Osteocyte (in vitro differentiated cells): ENCODE data around the gene KCNJ3. TPM values are rescaled to one million over a fixed set of nuclear protein-coding genes. Genes with fewer than 3 reads are reported as not detected.
"Not testable (repeated sequence)": the region's sequence is repeated elsewhere in the genome, so short reads cannot be mapped to it uniquely, and the experiment has no call there.

ENCODE experiments used
- DNase-seq: peaks from one replicate; pipeline ENCODE4 v3.0.0; 2021; ENCODE audit warnings: mixed read lengths; ENCODE audit not compliant: unreplicated experiment; ENCODE audit errors: extremely low spot score
- H3K27ac Mint-ChIP-seq: one replicate; pipeline ENCODE4 v1.8.0; 2021; ENCODE audit warnings: mild to moderate bottlenecking, mixed read lengths; ENCODE audit not compliant: unreplicated experiment
- H3K27me3 Mint-ChIP-seq: one replicate; pipeline ENCODE4 v1.8.0; 2021; ENCODE audit warnings: mixed read lengths; ENCODE audit not compliant: unreplicated experiment
- H3K36me3 Mint-ChIP-seq: one replicate; pipeline ENCODE4 v1.8.0; 2021; ENCODE audit warnings: mixed read lengths; ENCODE audit not compliant: unreplicated experiment
- H3K4me1 Mint-ChIP-seq: one replicate; pipeline ENCODE4 v1.8.0; 2021; ENCODE audit warnings: mixed read lengths; ENCODE audit not compliant: unreplicated experiment
- H3K4me3 Mint-ChIP-seq: one replicate; pipeline ENCODE4 v1.8.0; 2021; ENCODE audit warnings: mild to moderate bottlenecking, moderate library complexity, mixed read lengths; ENCODE audit not compliant: unreplicated experiment
- H3K9me3 Mint-ChIP-seq: one replicate; pipeline ENCODE4 v1.8.0; 2021; ENCODE audit warnings: mixed read lengths; ENCODE audit not compliant: unreplicated experiment
- CTCF ChIP-seq: fragments of 200-600 bp; sonication (generic); IDR thresholded peaks from 2 replicates; pipeline ENCODE4 v1.5.0; 2021; ENCODE audit warnings: antibody characterized with exemption, mild to moderate bottlenecking, moderate library complexity
- total RNA-seq: library from RNA; stranded (reverse); gene quantifications from 2 replicates; pipeline ENCODE4 v1.2.1, GENCODE V29; 2021

KCNJ3 gene
- total RNA-seq, 1 donor from 2014 or later = not detected

- Mint-ChIP-seq H3K36me3 (no peaks in the 10 kb centered on the region), H3K27ac (no peak overlapping the region), H3K9me3 (no peaks in the 10 kb centered on the region), H3K4me1 (no peaks in the 10 kb centered on the region), H3K4me3 (no peak overlapping the region), H3K27me3 (peaks cover 2% of the 10 kb centered on the region)
- TF ChIP-seq CTCF = no peak
- DNase-seq = no peak
Observed at GRCh38 chr2:154855138-154855537, 156.6 kb downstream of the KCNJ3 start.

GRCh38 chr2:154867151-154867550, 168.7 kb downstream of the KCNJ3 start:
- H3K4me1 Mint-ChIP-seq, H3K9me3 Mint-ChIP-seq, H3K27ac Mint-ChIP-seq, DNase-seq, H3K36me3 Mint-ChIP-seq, H3K4me3 Mint-ChIP-seq, H3K27me3 Mint-ChIP-seq: not testable (repeated sequence)

GRCh38 chr2:154875999-154876398, 177.5 kb downstream of the KCNJ3 start:
- Mint-ChIP-seq H3K4me1 (no peaks in the 10 kb centered on the region), H3K36me3 (no peaks in the 10 kb centered on the region), H3K9me3 (no peaks in the 10 kb centered on the region), H3K4me3 (no peak overlapping the region), H3K27ac (no peak overlapping the region), H3K27me3 (no peaks in the 10 kb centered on the region)
- TF ChIP-seq CTCF = no peak
- DNase-seq = no peak

GRCh38 chr2:154882725-154883124, 184.2 kb downstream of the KCNJ3 start:
- TF ChIP-seq CTCF = no peak
- no peak overlapping the region for H3K4me3 Mint-ChIP-seq
- peaks cover 8% of the 10 kb centered on the region for H3K9me3 Mint-ChIP-seq
- no peaks in the 10 kb centered on the region for H3K27me3 Mint-ChIP-seq
- H3K36me3 Mint-ChIP-seq = no peaks in the 10 kb centered on the region
- DNase-seq = no peak
- no peaks in the 10 kb centered on the region for H3K4me1 Mint-ChIP-seq
- no peak overlapping the region for H3K27ac Mint-ChIP-seq

- Mint-ChIP-seq H3K27ac (no peak overlapping the region), H3K4me3 (no peak overlapping the region), H3K9me3 (peaks cover 22% of the 10 kb centered on the region), H3K4me1 (no peaks in the 10 kb centered on the region), H3K27me3 (no peaks in the 10 kb centered on the region), H3K36me3 (no peaks in the 10 kb centered on the region)
- TF ChIP-seq CTCF = no peak
- DNase-seq = no peak
Observed at GRCh38 chr2:154886316-154886715, 187.8 kb downstream of the KCNJ3 start.

GRCh38 chr2:154898269-154898668, 199.8 kb downstream of the KCNJ3 start:
- no peak for DNase-seq
- H3K36me3 Mint-ChIP-seq = no peaks in the 10 kb centered on the region
- no peak for TF ChIP-seq CTCF
- no peak overlapping the region for H3K4me3 Mint-ChIP-seq
- no peak overlapping the region for H3K27ac Mint-ChIP-seq
- H3K4me1 Mint-ChIP-seq = no peaks in the 10 kb centered on the region
- no peaks in the 10 kb centered on the region for H3K9me3 Mint-ChIP-seq
- H3K27me3 Mint-ChIP-seq = no peaks in the 10 kb centered on the region
